HG03521 (cell line): ENCODE data around the gene TMEM51.

Source experiments
- ATAC-seq: cut with Tn5 transposase; IDR thresholded peaks from one replicate; pipeline ENCODE4 v1.9.1; 2021; ENCODE audit warnings: mild to moderate bottlenecking, moderate library complexity; ENCODE audit not compliant: unreplicated experiment

Gene TMEM51, protein sequence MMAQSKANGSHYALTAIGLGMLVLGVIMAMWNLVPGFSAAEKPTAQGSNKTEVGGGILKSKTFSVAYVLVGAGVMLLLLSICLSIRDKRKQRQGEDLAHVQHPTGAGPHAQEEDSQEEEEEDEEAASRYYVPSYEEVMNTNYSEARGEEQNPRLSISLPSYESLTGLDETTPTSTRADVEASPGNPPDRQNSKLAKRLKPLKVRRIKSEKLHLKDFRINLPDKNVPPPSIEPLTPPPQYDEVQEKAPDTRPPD

DNA sequence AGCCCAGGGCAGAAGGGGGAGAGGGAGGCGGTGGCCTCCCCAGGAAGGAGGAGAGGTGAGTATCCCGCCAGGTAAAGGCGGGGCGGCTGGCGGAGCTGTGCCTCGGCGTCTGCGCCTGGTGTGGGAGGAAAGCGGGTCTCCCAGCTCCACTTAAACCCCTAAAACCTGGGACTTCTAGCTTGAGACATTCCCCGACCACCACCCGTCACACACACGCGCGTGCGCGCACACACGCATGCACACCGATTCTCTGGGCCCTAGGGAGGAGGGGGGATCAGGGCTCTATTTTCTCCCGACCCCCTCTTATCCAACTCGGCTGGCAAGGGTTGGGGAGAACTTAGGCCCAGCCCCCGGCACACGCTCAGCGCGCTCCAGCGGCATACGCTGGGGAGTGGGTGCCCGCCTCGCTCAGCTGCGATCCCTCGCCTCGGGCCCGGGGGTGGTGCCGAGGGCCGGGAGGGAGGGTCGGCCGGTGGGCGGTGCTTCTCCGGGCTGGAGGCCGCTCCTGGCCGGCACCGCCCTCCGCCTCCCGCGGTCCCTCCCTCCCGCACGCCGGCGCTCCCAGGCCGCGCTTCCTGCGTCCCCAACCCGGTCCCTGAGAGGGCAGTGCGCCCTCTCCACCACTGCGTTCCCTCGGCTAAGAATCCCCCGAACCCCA lies at the start of gene TMEM51:
Gene TMEM51 (plus strand): TSS at position 564 of the 658 bp plus-strand sequence. CDS start 61,341 bp downstream, outside the sequence.
- ATAC-seq: no peak

DNA sequence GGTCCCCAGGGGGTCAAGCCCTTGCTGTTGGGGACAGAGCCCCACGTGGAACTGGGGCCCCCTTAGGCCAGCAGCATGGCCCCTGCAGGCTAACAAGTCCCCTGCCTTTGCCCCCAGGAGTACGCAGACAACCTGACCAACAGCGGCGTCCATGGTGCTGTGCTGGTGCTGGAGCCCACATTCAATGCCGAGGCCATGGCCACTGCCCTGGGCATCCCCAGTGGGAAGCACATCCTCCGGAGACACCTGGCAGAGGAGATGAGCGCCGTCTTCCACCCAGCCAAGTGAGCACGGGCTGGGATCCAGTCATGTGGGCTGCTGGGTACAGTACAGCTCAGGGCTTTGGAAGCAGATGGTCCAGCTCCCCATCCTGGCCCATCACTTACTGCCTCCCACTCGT lies 49.6 kb upstream of the TMEM51 start:
- no peak for ATAC-seq

DNA sequence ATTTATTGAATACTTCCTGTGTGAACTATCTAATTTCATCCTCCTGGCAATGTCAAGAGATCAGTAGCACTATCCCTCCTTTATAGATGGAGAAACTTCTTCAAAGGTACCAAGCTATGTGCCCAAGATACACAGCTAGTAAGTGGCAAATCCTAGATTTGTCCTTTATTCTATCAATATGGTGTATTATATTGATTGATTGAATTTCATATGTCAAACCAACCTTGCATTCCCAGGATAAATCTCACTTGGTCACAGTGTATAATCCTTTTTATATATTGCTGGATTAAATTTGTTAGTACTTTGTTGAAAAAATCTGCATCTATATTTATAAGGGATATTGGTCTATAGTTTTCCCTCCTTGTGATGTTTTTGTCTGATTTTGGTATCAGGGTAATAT lies 48.8 kb upstream of the TMEM51 start:
- no peak for ATAC-seq

DNA sequence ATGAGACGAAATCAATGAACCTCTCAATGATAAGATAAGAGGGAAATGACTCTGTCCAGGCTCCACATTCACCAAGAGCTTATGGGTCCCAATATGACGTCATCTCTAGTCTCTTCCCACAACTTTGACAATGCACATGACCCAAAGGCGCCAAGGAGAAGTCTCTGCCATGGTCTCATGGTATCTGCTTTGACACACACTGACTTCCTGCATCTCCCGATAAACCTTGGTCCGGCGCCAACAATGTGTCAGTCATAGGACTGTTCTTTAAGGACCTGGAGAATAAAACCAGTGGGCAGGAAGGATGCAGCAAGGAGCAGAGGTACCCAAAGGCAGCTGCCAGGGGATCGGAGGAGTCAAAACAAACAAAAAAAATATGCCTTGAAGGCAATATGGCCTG lies 46.9 kb upstream of the TMEM51 start:
- ATAC-seq: no peak

DNA sequence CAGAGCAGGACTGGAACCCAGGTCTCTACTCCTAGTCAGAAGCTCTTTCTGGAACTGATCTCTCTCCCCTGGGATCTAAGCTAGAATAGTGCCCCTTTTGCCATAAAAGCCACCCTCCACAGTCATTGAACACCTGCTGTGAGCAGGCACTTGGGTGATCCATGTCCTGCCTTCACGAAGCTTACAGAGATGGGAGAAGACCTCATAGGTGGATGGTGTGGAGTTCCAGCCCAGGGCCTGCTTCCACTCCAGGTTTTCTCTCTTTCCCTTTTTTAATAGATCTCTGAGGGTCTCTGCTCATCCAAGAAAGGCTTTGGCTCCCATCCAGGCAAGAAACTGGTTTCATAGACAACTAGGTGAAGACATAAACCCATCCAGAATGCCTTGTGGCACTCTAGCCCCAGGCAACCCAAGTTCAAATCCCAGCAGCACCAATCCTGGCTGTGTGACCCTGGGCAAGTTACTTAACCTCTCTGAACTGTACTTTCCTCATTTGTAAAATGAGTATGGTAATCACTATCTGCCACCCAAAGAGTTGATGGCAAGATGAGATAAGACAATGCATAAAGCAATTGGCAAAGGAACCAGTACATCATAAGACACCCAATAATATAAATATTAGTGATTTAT lies 46.4 kb upstream of the TMEM51 start:
- no peak for ATAC-seq

DNA sequence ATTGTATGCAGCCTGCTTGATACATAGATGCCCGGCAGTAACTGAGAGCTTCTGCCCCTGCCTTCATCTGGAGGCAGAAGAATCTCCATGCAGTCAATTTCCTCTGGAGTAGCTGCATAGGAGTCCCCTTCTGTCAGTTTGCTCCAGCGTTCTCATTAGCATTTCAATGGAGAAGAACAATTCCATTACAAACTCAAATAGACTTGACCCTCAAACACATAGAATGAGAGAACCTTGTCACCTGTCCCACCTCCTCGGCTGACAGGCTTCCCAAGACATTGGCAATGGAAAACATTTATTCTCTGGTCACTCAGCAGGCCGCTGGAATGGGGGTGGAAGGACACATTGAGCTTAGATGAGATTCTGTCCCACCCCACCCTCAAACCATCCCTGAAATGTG lies 45.6 kb upstream of the TMEM51 start:
- no peak for ATAC-seq

DNA sequence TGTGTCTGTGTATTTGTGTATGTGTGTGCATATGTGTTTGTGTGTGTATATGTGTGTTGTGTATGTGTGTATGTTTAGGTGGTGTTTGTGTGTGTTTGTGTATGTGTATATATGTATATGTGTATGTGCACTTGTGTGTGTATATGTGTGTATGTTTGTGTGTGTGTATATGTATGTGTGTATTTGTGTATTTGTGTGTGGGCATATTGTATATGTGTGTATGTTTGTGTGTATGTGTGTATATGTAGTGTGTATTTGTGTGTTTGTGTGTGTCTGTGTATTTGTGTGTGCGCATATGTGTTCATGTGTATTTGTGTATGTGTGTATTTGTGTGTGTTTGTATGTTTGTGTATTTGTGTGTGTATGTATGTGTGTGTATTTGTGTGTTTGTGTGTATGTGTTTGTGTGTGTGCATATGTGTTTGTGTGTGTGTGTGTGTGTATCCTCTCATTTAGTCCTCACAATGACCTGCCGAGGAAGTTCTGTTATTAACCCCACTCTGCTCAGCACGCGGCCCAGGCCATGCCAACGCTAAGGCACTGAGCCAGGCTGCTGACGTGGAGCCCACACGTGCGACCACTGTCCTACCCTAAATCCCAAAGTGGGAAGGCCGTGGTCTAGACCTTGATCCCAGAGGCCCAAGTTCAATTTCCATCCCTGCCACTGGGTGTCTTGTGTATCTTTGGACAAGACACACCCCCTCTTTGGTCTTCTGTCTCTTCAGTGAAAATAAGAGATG lies 43.2 kb upstream of the TMEM51 start:
- ATAC-seq: no peak

DNA sequence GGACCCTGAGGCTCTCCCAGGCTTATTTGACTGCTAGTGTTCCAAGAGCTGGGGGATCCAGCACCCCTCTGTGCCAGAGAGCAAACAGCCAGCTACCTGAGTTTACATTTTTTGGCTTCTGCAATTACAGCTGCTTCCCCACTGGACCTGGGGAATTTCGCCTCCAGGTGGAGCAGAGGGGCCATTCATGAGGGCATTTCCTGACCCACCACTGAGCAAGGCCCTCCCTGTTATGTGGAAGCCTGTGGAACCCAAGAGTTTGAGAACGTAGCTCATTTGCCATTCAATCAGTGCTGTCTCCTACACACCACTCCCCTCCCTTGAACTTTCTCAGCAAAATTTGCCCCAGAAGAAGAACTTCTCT lies 42.7 kb upstream of the TMEM51 start:
- ATAC-seq: no peak

DNA sequence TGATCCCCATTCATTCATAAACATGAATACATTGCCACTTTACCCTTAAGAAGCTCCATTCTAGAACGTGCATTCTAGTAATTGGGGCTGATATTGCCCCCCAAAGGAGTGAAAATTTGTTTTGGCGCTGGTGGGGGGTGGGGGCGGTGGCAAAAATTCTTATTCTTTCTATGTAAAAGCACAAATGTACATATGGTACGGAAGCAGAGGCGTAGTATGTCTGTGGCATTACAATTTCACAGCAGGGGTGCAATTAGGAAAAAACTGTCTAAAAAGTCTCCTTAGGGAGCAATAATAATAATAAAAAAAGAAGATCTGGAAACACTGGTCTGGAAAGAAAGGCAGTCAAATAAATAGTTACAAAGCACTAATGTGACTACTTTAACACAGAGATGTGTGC lies 40.4 kb upstream of the TMEM51 start:
- no peak for ATAC-seq

DNA sequence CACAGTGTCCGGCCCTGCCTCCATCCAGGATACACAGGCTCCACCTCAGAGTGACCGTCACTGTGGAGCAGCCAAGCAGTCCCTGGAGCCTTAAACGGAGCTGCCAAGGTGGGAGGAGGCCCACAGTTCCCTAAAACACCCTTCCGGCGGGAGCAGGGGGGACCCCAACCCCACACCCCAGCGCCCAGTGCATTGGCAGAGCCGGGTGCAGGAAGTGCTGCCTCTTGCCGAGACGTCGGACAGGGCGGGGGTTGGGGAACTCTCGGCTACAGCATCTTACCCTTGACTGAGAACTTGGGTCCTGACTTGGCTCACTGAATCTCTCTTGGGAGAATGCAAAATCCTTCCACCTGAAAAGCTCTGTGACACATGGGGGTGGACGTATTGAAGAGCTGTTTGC lies 38.7 kb upstream of the TMEM51 start:
- no peak for ATAC-seq

DNA sequence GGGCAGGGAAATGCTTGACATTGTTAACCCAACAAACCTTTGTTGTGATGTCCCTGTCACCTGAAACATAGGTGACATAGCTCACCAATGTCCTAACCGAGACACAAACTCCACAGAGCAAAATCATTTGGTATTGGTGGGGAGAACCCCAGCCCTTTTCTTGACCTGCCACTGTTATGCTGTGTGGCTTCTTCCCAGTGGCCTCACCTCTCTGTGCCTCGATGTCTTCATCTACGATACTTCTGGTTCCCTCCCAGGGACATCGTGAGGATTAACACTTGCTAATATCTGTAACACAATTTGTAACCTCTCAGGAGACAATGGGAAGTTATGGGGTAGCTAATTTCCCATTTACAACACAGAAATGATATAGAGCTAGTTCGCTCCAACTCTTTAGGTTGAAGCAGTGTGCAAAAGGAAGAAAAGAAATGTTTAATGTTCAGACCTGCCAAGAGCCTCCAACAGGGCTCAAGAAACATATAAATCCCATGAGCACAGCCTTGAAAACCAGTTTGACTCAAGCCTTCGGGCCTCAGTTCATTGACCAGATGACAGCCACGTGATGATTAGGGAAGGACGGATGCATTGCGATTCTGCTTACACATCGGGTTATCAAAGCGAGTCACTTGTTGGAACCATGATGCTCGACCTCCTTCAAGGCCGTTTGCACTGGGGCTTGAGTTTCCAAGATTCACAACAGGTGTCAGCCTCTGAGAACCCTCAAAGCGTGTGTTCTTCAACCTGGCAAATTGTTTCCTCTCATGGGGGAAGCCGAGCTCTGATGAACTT lies 37.8 kb upstream of the TMEM51 start:
- ATAC-seq: no peak

DNA sequence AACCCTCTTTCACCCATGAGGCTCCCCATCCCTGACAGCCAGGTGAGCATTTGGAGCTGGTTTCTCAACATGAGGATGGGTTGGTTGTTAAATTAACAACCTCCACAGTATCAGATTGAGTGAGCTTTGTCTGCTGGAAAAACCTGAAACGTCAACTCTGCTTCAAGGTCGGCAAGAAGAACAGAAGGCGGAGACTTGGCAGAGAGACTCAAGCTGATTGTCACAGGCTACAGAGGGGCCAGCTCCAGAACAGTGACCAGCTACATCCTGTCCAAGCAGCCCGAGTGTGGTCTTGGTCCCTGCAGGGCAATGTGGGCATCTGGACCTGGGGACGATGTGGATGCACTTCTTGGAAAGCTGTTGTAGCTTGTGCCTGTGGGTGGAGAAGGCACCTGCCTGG lies 36.6 kb upstream of the TMEM51 start:
- ATAC-seq: no peak

DNA sequence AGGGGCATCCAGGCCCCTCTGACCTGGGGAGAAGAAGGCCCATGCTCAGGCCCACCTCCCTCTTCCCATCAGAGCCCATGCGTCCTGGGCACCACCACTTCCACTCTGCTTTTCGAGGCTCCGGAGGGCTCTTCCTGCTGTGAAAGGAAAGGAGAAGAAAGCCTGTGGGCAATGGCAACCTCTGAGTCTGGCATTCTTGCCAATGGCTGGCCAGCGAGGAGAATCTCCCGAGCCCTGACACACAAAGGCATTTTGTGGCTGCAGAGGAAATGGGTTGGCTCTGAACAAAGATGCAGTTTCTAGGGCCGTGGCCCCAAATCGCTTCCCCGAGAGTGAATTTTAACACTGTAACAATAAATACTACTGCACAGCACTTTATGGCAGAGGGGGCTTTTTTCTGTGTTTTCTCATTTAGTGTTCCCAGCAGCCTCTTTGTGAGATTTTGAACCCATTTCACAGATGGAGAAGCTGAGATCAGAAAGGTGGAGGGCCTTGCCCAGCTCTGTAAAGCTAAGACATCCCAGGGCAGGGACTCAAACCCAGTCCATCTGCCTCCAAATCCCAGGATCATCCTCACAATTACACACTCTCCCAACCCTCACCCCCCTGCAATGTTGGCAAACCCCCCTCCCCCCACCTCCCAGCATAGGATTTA lies 35.7 kb upstream of the TMEM51 start:
- ATAC-seq: no peak

DNA sequence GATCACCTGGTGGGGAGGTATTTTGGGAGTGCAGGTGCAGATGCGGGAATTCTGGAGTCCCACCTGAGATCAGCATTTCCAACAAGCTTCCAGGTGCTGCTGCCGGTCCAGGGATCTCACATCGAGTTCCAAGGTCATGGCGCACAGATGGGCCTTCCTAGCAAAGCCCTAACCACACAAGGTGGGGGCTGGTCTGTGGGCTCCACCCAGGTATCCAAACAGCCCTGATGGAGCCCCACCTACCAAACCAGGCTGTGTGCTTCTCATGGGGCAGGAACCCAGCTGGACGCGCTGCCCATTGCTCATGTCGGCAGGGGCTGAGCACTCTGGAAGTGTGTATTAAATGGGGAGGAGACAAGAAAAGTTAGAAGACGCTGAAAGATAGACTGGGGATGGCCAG lies 35.0 kb upstream of the TMEM51 start:
- no peak for ATAC-seq

DNA sequence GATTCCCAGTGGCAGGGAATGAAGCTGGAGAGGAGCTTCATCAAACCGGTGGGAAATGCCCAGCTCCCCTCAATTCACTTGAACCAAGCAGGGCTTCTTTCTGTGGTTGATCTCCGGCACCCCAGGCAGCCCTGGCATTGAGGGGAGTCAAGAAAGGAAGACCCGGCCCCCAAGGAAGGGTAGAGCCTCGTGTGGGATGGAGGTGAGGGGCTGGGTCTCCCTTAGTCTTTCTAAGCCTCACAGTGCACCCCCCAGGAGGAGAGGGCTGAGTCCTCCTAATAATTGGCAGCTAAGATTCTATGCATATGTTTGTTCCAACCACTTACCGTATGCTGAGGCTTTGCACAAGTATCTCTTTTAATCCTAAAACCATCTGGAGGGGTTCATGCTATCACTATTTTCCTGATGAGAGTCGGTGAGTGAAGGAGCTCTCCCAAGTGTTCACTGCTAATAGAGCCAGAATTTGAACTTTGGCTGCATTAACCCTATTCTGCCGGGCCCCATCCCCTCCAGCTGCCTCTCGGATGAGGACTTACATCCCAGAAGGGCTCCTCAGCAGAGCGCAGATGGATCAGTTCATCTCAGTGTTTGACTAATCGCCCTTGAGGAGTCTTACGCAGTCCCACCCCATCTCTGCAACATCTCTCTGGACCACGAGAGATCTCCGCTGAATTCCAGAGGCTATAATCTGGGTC lies 33.1 kb upstream of the TMEM51 start:
- no peak for ATAC-seq

DNA sequence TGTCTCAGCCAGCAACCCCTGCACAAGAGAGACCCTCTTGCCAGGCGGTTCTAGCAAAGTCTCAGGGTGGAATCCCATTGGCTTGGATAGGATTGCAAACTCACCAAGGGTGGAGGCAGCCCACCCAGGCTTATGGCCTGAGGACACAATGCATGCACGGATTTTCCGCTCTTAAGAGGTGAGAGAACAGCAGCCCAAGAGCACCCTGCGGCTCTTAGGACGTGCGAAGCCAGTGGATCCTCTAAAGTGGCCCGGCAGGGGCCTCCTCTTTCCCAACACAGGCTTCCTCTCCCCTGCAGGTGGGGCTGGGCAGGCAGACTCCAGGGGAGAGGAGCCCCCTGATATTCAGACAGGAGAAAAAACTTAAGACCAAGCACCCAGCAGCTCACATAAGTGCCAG lies 31.2 kb upstream of the TMEM51 start:
- ATAC-seq: no peak

DNA sequence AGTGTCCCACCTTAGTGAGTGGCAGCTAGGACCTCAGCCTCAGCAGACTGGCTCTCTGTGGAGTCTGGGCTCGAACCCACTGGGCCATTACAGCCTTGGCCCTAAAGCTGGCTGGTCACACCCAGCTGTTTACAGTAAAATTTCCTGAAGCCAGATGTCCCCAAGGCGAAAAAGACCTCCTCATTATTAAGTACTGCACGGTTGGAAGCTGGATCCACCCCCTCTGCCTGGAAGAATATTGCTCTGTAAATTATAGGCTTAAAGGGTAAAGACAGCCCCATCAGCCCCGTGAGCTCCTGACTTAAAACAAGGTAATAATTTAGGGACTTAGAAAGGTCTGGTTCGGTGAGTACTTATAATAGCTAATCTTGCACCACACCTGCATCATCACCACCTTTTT lies 30.3 kb upstream of the TMEM51 start:
- no peak for ATAC-seq

DNA sequence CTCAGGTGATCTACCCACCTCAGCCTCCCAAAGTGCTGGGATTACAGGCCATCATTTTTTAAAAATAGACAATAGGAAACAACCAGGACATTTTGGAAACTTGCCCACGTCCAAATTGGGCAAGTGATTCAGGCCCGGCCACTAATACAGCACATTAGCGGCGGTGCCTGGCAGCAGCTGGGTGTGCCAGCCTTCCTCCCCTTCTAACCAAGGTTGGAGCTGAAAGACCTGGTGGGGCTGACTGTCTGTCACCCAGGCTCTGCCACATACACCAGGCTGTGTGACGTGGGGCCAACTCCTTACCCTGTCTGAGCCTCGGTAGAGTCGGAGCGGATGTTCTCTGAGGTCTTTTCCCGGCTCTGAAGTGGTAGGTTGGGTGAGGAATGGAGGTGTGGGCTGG lies 29.6 kb upstream of the TMEM51 start:
- no peak for ATAC-seq

DNA sequence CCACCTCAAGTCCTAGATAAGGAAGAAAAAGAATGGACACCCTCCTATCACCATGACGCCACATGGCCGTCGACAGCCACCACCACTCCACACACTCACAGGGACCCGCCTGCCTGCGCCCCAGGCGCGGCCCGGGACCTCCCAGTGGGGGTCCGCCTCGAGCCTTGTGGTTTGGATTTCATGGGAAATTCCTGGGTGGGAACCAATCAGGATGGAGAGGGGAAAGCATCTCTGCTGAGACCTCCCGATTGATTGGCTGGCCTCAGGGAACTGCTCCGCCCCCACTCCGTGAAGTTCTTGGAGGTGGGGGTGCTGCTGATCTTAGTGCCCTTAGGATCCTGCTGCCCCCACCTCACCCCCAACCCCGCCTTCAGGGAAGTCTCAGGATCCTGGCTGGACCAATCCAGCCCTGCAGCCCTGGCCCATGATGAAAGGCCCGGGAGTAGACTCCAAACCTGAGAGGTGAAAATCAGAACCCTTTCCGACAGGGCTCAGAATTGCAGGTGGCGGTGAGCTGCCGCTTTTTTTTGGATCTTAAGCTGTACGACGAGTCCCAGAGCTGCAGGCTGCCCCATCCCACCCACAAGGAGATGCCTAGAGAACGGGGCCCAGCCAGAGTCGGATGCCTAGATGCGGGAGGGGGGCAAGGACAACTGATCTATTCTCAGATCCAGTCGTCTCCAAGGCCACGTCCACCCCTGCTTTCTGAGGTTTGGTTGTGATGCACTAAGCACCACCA lies 29.0 kb upstream of the TMEM51 start:
- ATAC-seq: no peak
